ENCODE results near the gene SF3A1. TPM values are rescaled to one million over a fixed set of nuclear protein-coding genes. Genes with fewer than 3 reads are reported as not detected.
"Not testable (repeated sequence)": the region's sequence is repeated elsewhere in the genome, so short reads cannot be mapped to it uniquely, and the experiment has no call there.

SF3A1 gene, protein sequence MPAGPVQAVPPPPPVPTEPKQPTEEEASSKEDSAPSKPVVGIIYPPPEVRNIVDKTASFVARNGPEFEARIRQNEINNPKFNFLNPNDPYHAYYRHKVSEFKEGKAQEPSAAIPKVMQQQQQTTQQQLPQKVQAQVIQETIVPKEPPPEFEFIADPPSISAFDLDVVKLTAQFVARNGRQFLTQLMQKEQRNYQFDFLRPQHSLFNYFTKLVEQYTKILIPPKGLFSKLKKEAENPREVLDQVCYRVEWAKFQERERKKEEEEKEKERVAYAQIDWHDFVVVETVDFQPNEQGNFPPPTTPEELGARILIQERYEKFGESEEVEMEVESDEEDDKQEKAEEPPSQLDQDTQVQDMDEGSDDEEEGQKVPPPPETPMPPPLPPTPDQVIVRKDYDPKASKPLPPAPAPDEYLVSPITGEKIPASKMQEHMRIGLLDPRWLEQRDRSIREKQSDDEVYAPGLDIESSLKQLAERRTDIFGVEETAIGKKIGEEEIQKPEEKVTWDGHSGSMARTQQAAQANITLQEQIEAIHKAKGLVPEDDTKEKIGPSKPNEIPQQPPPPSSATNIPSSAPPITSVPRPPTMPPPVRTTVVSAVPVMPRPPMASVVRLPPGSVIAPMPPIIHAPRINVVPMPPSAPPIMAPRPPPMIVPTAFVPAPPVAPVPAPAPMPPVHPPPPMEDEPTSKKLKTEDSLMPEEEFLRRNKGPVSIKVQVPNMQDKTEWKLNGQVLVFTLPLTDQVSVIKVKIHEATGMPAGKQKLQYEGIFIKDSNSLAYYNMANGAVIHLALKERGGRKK
- 78.3 TPM for total RNA-seq

DNA sequence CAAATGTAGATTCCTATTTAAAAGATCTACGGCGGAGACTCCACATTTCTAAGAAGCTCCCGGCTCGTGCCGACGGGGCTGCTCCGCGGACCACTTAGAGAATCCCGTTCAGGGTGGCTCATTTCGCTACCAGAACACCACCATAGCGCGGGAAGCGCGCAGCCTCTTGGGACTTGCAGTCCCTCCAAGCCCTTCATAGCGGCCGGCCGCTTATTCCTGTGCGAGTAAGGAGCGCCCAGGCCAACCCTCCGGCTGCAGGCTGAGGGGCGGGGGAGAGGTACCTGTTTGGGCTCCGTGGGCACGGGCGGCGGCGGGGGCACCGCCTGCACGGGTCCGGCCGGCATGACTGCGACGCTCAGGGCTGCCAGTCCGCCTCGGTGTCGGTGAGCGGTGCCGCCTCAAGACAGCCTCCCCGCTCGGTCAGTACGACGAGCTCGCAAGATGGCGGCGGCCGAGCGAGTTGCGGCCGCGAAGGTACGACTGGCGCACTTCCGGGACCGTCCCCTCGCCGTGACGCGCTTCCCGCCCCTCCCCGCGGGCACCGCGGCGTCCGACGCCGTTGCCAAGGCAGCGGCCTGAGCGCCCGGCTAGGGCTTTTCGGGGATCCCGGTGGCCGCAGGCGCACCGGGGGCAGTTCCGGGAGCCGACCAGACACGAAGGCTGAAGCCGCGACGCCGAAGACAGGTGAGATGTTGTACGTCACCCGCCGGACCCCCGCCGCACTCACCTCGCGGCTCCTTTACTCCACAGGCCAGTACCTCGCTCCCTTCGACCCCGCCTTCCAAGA, at the start of gene SF3A1, which contains the start of gene CCDC157:
Gene SF3A1 (minus strand): TSS at position 446 of the 787 bp plus-strand sequence. CDS start 102 bp downstream, at position 344.
Gene CCDC157 (plus strand): TSS at position 559 of the 787 bp plus-strand sequence. CDS start 8,994 bp downstream, outside the sequence.
- peaks cover 37% of the 10 kb centered on the region for H3K4me1 ChIP-seq
- H3K27ac ChIP-seq = peak within 1 kb of the TSS; percentile 95
- peak in 1 of 2 donors; percentile 91 for DNase-seq (ENCODE audit: extremely low spot score in 2 of 2)
- peak within 1 kb of the TSS; percentile 66 to 89 for H3K4me3 ChIP-seq
- no peaks in the 10 kb centered on the region for H3K9me3 ChIP-seq
- peaks cover 0 to 14% of the 10 kb centered on the region in 2 donors for H3K36me3 ChIP-seq
- intact Hi-C loops (cut with DNase I) = loop anchor here (10.0 kb wide), 1 partner anchor 72 kb away; the partner anchor contains the start of gene CASTOR1
- no peaks in the 10 kb centered on the region for H3K27me3 ChIP-seq
- TF ChIP-seq POLR2AphosphoS5 (IDR thresholded peaks at IDR 0.05; ENCODE audit: insufficient read depth in 1 of 2, low read depth in 1 of 2) (peak; percentile 31 to 98), POLR2A (IDR thresholded peaks at IDR 0.05) (peak in 1 of 2 donors; percentile 89)
- TF ChIP-seq, protein P1, sequence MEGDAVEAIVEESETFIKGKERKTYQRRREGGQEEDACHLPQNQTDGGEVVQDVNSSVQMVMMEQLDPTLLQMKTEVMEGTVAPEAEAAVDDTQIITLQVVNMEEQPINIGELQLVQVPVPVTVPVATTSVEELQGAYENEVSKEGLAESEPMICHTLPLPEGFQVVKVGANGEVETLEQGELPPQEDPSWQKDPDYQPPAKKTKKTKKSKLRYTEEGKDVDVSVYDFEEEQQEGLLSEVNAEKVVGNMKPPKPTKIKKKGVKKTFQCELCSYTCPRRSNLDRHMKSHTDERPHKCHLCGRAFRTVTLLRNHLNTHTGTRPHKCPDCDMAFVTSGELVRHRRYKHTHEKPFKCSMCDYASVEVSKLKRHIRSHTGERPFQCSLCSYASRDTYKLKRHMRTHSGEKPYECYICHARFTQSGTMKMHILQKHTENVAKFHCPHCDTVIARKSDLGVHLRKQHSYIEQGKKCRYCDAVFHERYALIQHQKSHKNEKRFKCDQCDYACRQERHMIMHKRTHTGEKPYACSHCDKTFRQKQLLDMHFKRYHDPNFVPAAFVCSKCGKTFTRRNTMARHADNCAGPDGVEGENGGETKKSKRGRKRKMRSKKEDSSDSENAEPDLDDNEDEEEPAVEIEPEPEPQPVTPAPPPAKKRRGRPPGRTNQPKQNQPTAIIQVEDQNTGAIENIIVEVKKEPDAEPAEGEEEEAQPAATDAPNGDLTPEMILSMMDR (IDR thresholded peaks at IDR 0.05) = peak in 1 of 3 experiments; percentile 33

DNA sequence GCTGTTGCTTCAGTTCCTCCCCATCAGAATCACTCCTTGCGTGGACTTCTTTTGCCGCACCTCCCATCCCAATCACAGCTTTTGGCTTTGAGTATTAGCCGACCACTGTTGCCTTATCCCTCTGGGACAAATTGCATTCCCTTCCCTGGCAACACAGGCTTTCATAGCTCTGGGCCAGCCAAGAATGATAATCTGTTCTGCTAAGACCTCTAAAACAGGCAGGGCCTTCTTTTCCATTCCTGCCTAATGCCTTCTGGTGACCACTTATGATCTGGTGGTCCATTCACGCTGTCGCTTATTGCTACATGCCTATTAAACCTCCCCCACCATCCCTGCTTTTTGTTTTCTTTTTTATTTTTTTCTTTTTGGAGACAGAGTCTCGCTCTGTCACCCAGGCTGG, 49.7 kb upstream of the SF3A1 start:
- H3K27me3 ChIP-seq = no peaks in the 10 kb centered on the region
- peaks cover 0 to 32% of the 10 kb centered on the region in 2 donors for H3K36me3 ChIP-seq
- TF ChIP-seq POLR2A (IDR thresholded peaks at IDR 0.05) (no peak), POLR2AphosphoS5 (IDR thresholded peaks at IDR 0.05; ENCODE audit: insufficient read depth in 1 of 2, low read depth in 1 of 2) (no peak)
- TF ChIP-seq, protein P1 (IDR thresholded peaks at IDR 0.05) = no peak
- no peaks in the 10 kb centered on the region for H3K4me1 ChIP-seq
- no peak overlapping the region for H3K27ac ChIP-seq
- no peaks in the 10 kb centered on the region for H3K9me3 ChIP-seq
- intact Hi-C loops (cut with DNase I) = no loop called here
- DNase-seq (ENCODE audit: extremely low spot score in 2 of 2) = no peak
- H3K4me3 ChIP-seq = no peak overlapping the region

DNA sequence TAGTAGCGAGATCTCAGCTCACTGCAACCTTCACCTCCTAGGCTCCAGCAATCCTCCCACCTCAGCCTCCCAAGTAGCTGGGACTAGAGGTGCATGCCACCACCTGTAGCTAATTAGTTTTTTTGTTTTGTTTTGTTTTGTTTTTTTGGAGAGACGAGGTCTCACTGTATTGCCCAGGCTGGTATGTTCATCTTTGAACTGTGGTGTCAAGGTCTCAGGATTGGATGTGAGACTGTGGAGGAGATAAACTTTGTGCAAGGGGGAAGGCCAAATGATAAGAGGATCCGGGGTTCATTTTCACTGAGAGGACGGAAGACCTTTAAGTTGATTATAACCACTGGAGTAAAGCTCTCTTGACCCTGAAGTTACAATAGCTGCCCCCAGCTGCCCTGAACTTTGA, 49.0 kb upstream of the SF3A1 start:
- H3K36me3 ChIP-seq = peaks cover 0 to 25% of the 10 kb centered on the region in 2 donors
- no peaks in the 10 kb centered on the region for H3K9me3 ChIP-seq
- no peak for DNase-seq (ENCODE audit: extremely low spot score in 2 of 2)
- H3K27ac ChIP-seq = no peak overlapping the region
- no peaks in the 10 kb centered on the region for H3K4me1 ChIP-seq
- H3K27me3 ChIP-seq = no peaks in the 10 kb centered on the region
- intact Hi-C loops (cut with DNase I) = no loop called here
- TF ChIP-seq POLR2AphosphoS5 (IDR thresholded peaks at IDR 0.05; ENCODE audit: insufficient read depth in 1 of 2, low read depth in 1 of 2) = no peak
- no peak for TF ChIP-seq POLR2A (IDR thresholded peaks at IDR 0.05)
- TF ChIP-seq, protein P1 (IDR thresholded peaks at IDR 0.05) = no peak
- no peak overlapping the region for H3K4me3 ChIP-seq

DNA sequence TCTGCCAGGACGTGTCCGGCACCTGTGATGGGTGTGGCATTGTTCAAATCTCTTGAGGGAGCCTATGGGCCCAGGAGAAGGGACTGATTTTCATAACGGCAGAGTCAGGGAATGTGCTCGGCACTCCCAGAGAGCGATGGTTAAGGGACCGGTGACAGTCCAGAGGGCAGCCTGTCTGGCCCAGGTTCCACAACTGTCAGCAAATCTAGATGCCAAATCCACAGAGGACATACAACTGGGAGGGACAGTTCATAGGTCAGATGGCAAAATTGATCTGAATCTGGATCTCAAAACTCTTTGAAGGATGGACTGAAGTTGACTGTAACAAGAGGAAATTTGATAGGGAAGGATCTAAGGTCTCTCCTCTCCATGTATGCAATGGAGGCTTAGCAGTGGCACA, 47.6 kb upstream of the SF3A1 start:
- H3K36me3 ChIP-seq = peaks cover 0 to 21% of the 10 kb centered on the region in 2 donors
- DNase-seq (ENCODE audit: extremely low spot score in 2 of 2) = no peak
- H3K9me3 ChIP-seq = no peaks in the 10 kb centered on the region
- TF ChIP-seq, protein P1 (IDR thresholded peaks at IDR 0.05) = no peak
- TF ChIP-seq POLR2A (IDR thresholded peaks at IDR 0.05) (no peak), POLR2AphosphoS5 (IDR thresholded peaks at IDR 0.05; ENCODE audit: insufficient read depth in 1 of 2, low read depth in 1 of 2) (no peak)
- H3K4me1 ChIP-seq = peaks cover 6% of the 10 kb centered on the region
- no peak overlapping the region for H3K27ac ChIP-seq
- no peak overlapping the region for H3K4me3 ChIP-seq
- intact Hi-C loops (cut with DNase I) = no loop called here
- no peaks in the 10 kb centered on the region for H3K27me3 ChIP-seq

DNA sequence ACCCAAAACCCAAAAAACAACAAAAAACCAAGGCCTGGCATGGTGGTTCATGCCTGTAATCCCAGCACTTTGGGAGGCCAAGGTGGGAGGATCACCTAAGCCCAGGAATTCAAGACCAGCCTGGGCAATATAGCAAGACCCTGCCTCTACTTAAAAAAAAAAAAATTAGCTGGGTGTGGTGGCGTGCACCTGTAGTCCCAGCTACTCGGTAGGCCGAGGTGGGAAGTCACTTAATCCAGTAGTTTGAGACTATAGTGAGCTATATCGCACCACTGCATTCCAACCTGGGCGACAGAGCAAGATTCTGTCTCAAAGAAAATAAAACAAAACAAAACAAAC, 46.0 kb upstream of the SF3A1 start:
- peaks cover 0 to 13% of the 10 kb centered on the region in 2 donors for H3K36me3 ChIP-seq
- H3K27me3 ChIP-seq; H3K27ac ChIP-seq; H3K9me3 ChIP-seq; DNase-seq (ENCODE audit: extremely low spot score in 2 of 2); intact Hi-C loops (cut with DNase I); H3K4me3 ChIP-seq: not testable (repeated sequence)
- H3K4me1 ChIP-seq = peaks cover 20% of the 10 kb centered on the region

All from vagina (tissue), 2 donors.